HL-60 (cell line): Measurements from ENCODE around the gene ZFHX3.

Experiments used
- DNase-seq, 2 experiments: peaks; one replicate each; pipeline ENCODE4 v3.0.0-alpha.2; 2010 to 2020; ENCODE audit warnings: low read depth in 1 of 2, low spot score in 1 of 2
- H3K27ac ChIP-seq: fragments of 250-450 bp; sonication (Bioruptor Pico); replicated peaks from 2 replicates; pipeline ENCODE4 v1.5.1; 2020; ENCODE audit warnings: mild to moderate bottlenecking, moderate library complexity
- H3K27me3 ChIP-seq: fragments of 250-450 bp; sonication (Bioruptor Pico); 2 replicates; pipeline ENCODE4 v1.5.1; 2021; ENCODE audit warnings: mild to moderate bottlenecking, moderate library complexity; ENCODE audit not compliant: insufficient read depth, poor library complexity, severe bottlenecking
- H3K4me3 ChIP-seq: replicated peaks from 2 replicates; pipeline ENCODE4 v1.5.1; 2011; ENCODE audit warnings: mild to moderate bottlenecking, control low read depth, low read length; ENCODE audit not compliant: insufficient read depth
- CTCF ChIP-seq: IDR thresholded peaks from one replicate; pipeline ENCODE4 v1.5.1; 2011; ENCODE audit warnings: low read length, control low read depth, inconsistent platforms; ENCODE audit not compliant: insufficient read depth
- GABPA ChIP-seq: IDR thresholded peaks from 2 replicates; pipeline ENCODE4 v1.6.1; 2012; ENCODE audit warnings: low read depth
- POLR2AphosphoS5 ChIP-seq: IDR thresholded peaks from 2 replicates; pipeline ENCODE4 v1.6.1; 2012; ENCODE audit warnings: low read depth
- REST ChIP-seq: IDR thresholded peaks from 2 replicates; pipeline ENCODE4 v1.6.1; 2012; ENCODE audit warnings: low read depth; ENCODE audit not compliant: insufficient replicate concordance
- SPI1 ChIP-seq: IDR thresholded peaks from 2 replicates; pipeline ENCODE4 v1.6.1; 2012; ENCODE audit warnings: low read depth, mild to moderate bottlenecking, borderline replicate concordance

ZFHX3 gene

GRCh38 chr16:72897707-72898106 is 150.2 kb downstream of the ZFHX3 start:
- TF ChIP-seq REST (no peak), CTCF (no peak), POLR2AphosphoS5 (no peak)
- Histone ChIP-seq H3K27ac (no peak overlapping the region), H3K4me3 (no peak overlapping the region), H3K27me3 (no peaks in the 10 kb centered on the region)
- DNase-seq = no peak

- DNase-seq = no peak
- TF ChIP-seq GABPA (no peak), REST (no peak), POLR2AphosphoS5 (no peak), CTCF (no peak)
- H3K4me3 ChIP-seq = no peak overlapping the region
- no peak overlapping the region for H3K27ac ChIP-seq
- H3K27me3 ChIP-seq = no peaks in the 10 kb centered on the region
These were observed 151.3 kb downstream of the ZFHX3 start for GRCh38 chr16:72896485-72897118.

- Histone ChIP-seq H3K27ac (no peak overlapping the region), H3K4me3 (no peak overlapping the region), H3K27me3 (no peaks in the 10 kb centered on the region)
- DNase-seq = no peak
- no peak for TF ChIP-seq GABPA
- TF ChIP-seq POLR2AphosphoS5 = no peak
- no peak for TF ChIP-seq SPI1
- no peak for TF ChIP-seq REST
- no peak for TF ChIP-seq CTCF
These were observed 152.0 kb downstream of the ZFHX3 start for GRCh38 chr16:72895951-72896350.
